GM19023 (cell line): ENCODE results near the gene PDE6H.
A peak's percentile ranks its signal among the peaks of the same experiment; 100 is the strongest.

Experiments used
- ATAC-seq: cut with Tn5 transposase; IDR thresholded peaks from one replicate; pipeline ENCODE4 v1.9.1; 2021; ENCODE audit warnings: mild to moderate bottlenecking, moderate library complexity; ENCODE audit not compliant: unreplicated experiment

PDE6H gene

GRCh38 chr12:14950982-14951746 is 21.7 kb upstream of the PDE6H start:
- ATAC-seq, result no peak

GRCh38 chr12:14951851-14952250 is 21.0 kb upstream of the PDE6H start:
- ATAC-seq, result no peak

GRCh38 chr12:14952299-14952921 is 20.4 kb upstream of the PDE6H start:
- ATAC-seq, result peak; percentile 52

DNA sequence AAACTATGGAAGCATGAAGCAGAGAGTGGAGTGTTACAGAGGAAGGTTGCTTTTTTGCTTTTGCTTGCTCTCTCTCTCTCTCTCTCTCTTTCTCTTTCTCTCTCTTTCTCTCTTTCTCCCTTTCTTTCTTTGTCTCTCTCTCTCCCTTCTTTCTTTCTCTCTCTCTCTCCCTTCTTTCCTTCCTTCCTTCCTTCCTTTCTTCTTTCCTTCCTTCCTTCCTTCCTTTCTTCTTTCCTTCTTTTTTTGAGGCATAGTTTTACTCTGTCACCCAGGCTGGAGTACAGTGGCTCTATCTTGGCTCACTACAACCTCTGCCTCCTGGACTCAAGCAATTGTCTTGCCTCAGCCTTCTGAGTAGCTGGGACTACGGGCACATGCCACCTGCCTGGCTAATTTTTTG is 19.1 kb upstream of the PDE6H start:
- no peak for ATAC-seq

GRCh38 chr12:14954269-14954668 is 18.6 kb upstream of the PDE6H start:
- no peak for ATAC-seq

- ATAC-seq, result no peak
Observed at GRCh38 chr12:14956024-14956891, 16.6 kb upstream of the PDE6H start.

DNA sequence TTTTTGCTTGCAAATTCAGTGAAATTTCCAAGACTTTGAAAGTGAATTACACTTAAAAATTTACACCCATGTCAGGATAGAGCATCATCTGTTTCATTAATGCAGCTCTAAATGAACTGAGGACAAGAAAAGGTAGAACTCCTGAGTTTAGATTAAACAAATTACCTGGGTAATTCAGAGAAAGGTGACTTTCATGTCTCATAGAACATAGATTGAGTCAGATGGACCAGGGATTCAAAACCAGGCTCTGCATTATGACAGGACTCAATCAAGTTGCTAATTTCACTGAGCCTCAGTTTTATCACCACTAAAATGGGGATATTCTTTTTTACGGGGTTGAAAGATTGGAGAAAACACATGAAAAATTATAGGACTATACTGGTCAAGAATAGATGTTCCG is 15.9 kb upstream of the PDE6H start:
- ATAC-seq, result no peak

DNA sequence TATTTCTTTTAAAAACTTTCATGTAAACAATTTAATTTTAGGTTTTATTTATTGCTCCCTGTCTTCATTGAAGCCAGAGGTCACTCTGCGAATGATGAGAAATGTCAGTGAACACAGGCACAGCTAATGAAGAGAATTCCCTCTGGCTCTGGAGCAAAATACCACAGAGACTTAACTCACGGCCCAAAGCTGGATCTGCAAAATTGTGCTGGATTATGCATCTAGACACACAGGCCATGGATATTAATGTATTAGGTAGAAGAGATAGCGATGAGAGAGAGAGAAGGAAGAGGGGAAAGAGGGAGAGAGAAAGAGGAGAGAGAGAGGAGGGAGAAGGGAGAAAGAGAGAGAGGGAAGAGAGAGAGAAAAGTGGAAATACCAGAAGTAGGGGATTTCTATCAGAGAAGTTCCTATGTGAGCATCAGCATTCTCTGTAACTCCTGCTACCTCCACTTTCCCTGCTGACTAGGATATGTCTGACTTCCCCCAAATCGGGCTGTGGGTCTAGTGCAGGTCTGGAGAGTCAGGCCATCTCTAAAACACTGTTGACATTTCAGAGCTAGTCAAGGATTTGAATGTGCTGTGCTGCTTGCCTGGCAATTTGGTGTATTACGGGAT is 15.2 kb upstream of the PDE6H start:
- ATAC-seq, result no peak

- ATAC-seq, result no peak
Observed at GRCh38 chr12:14958361-14959125, 14.3 kb upstream of the PDE6H start.

- ATAC-seq, result no peak
Observed at GRCh38 chr12:14959126-14959440, 13.8 kb upstream of the PDE6H start.

GRCh38 chr12:14959463-14959862 is 13.4 kb upstream of the PDE6H start:
- ATAC-seq, result no peak

GRCh38 chr12:14959916-14960496 is 12.8 kb upstream of the PDE6H start:
- no peak for ATAC-seq

- ATAC-seq, result peak; percentile 51
Observed at GRCh38 chr12:14960548-14961465, 12.0 kb upstream of the PDE6H start.

GRCh38 chr12:14961466-14962152 is 11.2 kb upstream of the PDE6H start, which contains the start of gene ARHGDIB:
Gene ARHGDIB, minus strand, starts transcription at chr12:14961601. Its CDS starts 10,889 bp downstream, at chr12:14950712.
- peak; percentile 69 for ATAC-seq

DNA sequence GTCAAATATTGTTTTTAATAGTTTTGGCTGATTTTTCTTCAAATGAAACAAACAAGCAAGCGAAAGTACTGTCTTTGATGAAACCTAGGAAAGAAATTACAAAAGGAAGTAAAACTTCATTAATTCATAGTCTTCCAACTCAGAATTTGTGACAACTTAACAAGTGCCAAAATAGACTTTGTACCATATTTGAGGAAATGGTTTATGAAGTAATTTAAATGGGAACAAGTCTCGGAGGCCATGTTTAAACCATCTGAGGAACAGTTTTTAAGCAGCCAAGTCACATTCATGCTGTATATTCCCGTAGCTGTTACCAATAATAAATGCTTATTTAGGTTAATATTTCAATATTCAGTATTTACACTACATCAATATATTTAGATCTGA is 10.7 kb upstream of the PDE6H start:
- ATAC-seq, result no peak

DNA sequence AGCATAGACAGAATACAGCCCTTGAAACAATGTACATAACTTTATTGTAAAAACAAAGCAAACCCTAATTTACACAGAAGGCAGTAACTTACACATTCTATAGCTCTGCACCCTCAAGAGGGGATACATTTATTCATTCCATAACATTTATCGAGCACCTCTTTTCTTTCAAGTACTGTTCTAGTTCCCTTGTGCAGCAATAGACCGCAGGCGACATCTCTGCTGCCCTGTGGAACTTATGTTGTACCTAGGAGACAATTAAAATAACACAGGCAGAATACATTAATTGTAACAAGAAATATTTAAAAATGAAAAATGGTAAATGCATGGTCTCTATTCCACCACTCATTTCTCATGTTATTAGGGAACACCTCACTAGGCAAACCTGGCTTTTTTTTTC is 10.0 kb upstream of the PDE6H start:
- no peak for ATAC-seq

- ATAC-seq, result no peak
Observed at GRCh38 chr12:14963520-14963919, 9.3 kb upstream of the PDE6H start.

DNA sequence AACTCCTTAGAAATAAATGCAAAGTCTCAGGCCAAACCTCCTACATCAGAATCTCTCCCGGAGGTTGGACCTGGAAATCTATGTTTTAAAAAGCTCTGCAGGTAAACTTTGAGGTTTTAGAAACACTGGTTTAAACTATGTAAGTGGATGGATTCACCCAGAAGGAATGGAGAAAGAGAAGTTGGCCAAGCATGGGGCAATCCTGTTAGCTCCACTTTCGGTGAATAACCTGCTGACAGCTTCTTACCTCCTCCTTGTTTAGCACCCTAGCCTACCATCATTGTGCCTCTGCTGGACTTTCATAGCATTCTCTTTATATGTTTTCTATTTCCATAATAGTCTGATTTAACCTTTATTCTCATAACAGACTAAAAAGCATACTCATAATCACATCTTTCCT is 8.4 kb upstream of the PDE6H start:
- ATAC-seq, result no peak

- ATAC-seq, result no peak
Observed at GRCh38 chr12:14965221-14965620, 7.6 kb upstream of the PDE6H start.
